Hepatocyte (in vitro differentiated cells): ENCODE data around the gene BRPF3.

Source experiments
- EZH2phosphoT487 ChIP-seq: fragments of 200-600 bp; sonication (generic); IDR thresholded peaks from one replicate; pipeline ENCODE4 v1.6.1; 2018; ENCODE audit warnings: antibody characterized with exemption, mild to moderate bottlenecking, low read depth, moderate library complexity; ENCODE audit not compliant: unreplicated experiment, severe bottlenecking
- TF ChIP-seq, protein P1 (sequence below): fragments of 200-600 bp; sonication (generic); IDR thresholded peaks from 2 replicates; pipeline ENCODE4 v1.5.1; 2016; ENCODE audit warnings: antibody characterized with exemption, mild to moderate bottlenecking; ENCODE audit not compliant: poor library complexity

GRCh38 chr6:36177166-36177565, 19.4 kb upstream of the BRPF3 start:
- TF ChIP-seq, protein P1, sequence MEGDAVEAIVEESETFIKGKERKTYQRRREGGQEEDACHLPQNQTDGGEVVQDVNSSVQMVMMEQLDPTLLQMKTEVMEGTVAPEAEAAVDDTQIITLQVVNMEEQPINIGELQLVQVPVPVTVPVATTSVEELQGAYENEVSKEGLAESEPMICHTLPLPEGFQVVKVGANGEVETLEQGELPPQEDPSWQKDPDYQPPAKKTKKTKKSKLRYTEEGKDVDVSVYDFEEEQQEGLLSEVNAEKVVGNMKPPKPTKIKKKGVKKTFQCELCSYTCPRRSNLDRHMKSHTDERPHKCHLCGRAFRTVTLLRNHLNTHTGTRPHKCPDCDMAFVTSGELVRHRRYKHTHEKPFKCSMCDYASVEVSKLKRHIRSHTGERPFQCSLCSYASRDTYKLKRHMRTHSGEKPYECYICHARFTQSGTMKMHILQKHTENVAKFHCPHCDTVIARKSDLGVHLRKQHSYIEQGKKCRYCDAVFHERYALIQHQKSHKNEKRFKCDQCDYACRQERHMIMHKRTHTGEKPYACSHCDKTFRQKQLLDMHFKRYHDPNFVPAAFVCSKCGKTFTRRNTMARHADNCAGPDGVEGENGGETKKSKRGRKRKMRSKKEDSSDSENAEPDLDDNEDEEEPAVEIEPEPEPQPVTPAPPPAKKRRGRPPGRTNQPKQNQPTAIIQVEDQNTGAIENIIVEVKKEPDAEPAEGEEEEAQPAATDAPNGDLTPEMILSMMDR, result no peak
- no peak for TF ChIP-seq EZH2phosphoT487
